ENCODE data around the gene MRPS7.
A peak's percentile ranks its signal among the peaks of the same experiment; 100 is the strongest.

MRPS7 gene

DNA sequence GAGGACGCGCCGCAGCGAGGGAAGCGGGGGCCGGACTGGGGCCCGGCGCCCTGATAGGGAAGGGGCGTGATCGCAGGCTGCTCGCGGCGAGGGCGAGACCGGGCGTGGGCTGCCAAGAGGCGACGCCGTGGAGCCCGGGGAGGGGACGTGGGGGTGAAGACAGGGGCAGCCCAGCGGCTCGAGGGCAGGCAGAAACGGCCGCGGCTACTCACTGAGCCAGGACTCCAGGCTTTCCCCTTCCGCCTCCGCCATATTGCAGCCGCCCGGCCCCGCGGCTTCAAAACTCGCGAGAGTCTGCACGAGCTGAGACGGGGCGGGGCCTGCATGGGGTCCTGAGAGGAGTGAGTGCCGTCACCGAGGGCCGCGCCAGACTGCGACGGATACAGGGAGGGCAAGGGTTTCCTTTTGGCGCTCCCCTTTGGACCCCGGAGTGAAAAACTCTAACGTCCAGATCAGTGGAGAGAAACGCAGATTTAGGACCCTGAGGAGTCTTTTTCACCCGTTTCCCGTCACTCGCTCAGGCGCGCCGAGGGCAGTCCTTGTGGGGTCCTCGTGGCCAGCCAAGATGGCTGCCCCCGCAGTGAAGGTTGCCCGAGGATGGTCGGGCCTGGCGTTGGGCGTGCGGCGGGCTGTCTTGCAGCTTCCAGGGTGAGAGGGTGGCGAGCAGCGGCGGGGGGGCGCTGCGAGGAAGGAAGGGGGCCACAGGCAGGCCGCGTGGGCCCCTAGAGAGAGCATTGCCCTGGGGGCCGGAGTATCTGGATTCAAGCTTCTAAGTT lies at the start of gene MRPS7, which contains the start of gene GGA3:
MRPS7 (plus strand) TSS at position 544 of the 776 bp plus-strand sequence; CDS start at position 566, 22 bp downstream.
GGA3 (minus strand) TSS at position 271 of the 776 bp plus-strand sequence; CDS start at position 252, 19 bp downstream.
- DNase-seq = peak; percentile 98

- DNase-seq = no peak
Measured at GRCh38 chr17:75218131-75218530, 43.5 kb upstream of the MRPS7 start.

- no peak for DNase-seq
Measured at GRCh38 chr17:75219815-75220214, 41.9 kb upstream of the MRPS7 start.

- no peak for DNase-seq
Measured at GRCh38 chr17:75225016-75225415, 36.7 kb upstream of the MRPS7 start.

GRCh38 chr17:75227729-75228128 lies 34.0 kb upstream of the MRPS7 start:
- no peak for DNase-seq

GRCh38 chr17:75228305-75228704 lies 33.4 kb upstream of the MRPS7 start:
- peak; percentile 45 for DNase-seq

- peak; percentile 45 for DNase-seq
Measured at GRCh38 chr17:75228847-75229246, 32.8 kb upstream of the MRPS7 start.

DNA sequence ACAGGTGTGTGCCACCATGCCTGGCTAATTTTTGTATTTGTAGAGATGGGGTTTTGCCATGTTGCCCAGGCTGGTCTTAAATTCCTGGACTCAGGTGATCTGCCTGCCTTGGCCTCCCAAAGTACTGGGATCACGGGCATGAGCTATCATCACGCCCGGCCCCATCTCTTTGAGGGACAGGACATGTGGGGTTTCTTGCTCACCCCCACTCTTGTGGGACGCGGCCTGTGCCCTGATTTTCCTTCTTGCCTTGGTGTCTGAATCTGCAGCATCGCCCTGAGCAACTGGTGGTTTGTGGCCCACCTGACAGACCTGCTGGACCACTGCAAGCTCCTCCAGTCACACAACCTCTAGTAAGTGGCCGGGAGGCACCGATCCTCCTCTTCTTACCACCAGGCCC lies 30.6 kb upstream of the MRPS7 start:
- no peak for DNase-seq

- DNase-seq = no peak
Measured at GRCh38 chr17:75231741-75232464, 29.8 kb upstream of the MRPS7 start.

DNA sequence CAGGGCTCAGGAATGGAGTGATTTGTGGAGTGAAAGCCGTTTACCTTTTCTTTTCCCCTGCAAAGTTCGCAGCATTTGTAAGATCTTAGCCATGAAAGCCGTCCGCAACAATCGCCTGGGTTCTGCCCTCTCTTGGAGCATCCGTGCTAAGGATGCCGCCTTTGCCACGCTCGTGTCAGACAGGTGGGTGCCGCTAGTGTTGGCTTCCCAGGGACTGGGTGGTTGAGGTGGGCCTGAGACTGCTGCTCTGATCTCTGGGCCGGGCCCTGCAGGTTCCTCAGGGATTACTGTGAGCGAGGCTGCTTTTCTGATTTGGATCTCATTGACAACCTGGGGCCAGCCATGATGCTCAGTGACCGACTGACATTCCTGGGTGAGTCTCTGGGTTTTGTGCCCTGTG lies 28.9 kb upstream of the MRPS7 start:
- no peak for DNase-seq

GRCh38 chr17:75237100-75238014 lies 24.3 kb upstream of the MRPS7 start:
- no peak for DNase-seq

DNA sequence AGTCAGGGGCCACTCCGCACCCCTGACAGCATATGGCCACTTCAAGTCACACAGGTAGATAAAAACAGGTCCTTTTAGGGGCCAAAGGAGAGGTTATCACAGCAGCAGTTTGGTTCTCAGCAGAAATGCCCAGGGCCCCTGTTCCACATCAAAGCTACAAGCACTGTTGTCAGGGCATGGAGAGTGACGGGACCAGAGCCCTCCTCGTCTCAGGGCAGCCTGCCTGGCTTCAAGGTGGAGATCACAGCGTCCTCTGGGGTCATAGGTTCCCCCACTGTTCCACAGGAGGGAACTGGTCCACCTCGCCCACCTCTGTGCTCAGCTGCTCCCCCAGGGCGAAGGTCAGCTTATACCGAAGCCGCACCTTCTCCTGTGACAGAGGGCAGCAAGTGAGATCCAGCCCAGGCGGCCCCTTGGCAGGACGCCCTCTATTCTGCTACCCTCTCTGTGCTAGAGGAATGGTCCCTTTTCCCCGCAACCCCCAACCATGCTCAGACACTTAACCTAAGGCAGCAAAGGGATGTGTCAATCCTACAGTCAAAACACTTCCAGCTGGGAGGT lies 23.6 kb upstream of the MRPS7 start:
- DNase-seq = no peak

- DNase-seq = peak; percentile 88
Measured at GRCh38 chr17:75238684-75239191, 22.9 kb upstream of the MRPS7 start.

GRCh38 chr17:75239214-75239613 lies 22.5 kb upstream of the MRPS7 start:
- DNase-seq = no peak

DNA sequence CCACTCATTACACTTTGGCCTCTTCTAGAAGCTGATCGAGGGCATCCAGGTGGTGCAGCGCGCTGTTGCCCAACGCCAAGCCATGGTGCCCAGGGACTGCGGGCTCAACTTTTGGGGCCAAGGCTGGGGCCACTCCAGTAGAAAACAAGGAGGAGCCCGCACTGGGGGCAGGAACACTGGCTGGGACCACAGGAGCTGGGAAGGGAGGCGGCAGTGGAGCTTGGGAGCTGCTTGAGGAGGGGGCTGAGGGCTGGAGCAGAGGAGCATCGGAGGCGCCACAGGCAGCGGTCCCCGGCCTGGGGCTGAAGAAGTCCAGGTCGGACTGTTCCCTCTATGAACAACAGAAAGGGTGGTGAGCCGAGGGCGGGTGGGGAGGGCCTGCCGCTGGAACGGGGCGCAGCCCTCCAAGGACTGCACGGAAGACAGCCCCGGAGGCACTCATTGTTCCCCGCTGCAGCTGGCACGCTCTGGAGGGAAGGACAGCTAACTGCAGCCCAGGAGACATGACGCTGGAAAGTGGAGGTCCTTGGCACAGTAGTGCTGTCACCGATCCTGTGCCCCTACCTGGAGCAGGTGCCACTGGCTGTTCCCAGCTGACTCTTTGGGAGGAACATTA lies 21.8 kb upstream of the MRPS7 start:
- no peak for DNase-seq

GRCh38 chr17:75240394-75241142 lies 21.1 kb upstream of the MRPS7 start:
- peak; percentile 90 for DNase-seq

GRCh38 chr17:75241143-75241430 lies 20.6 kb upstream of the MRPS7 start:
- peak; percentile 63 for DNase-seq

DNA sequence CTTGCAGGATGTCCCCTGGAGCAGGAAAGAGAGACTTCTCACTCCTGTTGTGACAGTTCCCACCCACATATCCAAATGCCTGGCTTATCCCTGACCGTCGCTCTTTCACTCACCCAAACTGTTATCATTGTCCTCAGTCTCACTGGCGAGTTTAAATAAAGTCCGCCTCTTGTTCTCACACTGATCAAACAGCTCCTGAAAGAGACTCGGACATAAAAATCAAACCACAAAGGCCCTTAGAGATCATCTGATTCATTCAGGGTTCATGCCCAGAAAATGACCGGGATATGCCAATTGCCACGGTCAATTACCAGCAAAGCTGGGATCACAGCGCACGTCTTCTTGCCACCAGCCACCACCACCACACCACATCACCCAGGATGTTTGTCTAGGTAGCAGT lies 20.2 kb upstream of the MRPS7 start:
- no peak for DNase-seq

GRCh38 chr17:75241996-75242460 lies 19.7 kb upstream of the MRPS7 start:
- peak; percentile 58 for DNase-seq

- peak; percentile 56 for DNase-seq
Measured at GRCh38 chr17:75242461-75243042, 19.1 kb upstream of the MRPS7 start.

Data from islet precursor cell (in vitro differentiated cells).